ENCODE measurements around the gene H3-3A. TPM values are rescaled to one million over a fixed set of nuclear protein-coding genes. Genes with fewer than 3 reads are reported as not detected.
A peak's percentile ranks its signal among the peaks of the same experiment; 100 is the strongest.

The H3-3A gene
- total and polyA plus RNA-seq, 2 of the 8 experiments (the other 6 are each of a cell fraction or from before 2014, with no cell fraction given), result 1,157 to 1,223 TPM

DNA sequence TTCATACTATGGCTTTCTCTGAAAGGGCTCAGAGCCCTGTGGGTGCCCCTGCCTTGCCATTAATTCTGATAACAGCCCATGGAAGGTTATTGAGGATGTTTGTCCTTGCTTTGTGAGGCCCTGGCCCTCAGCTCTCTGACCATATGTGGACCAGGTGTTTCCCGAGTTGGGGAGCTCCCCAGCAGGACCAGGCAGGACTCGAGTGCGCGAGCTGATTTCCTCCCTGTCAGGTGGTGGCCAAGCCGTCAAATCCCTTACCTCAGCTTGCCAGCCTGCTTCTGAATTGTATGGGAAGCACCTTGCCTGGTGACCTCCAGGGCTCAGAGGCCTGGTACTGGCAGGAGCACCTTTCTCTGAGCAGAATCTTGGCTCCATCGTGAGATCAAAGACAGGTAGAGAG is 45.4 kb upstream of the H3-3A start:
- H3K79me1 ChIP-seq (ENCODE audit: low read depth, low read length), result no peaks in the 10 kb centered on the region
- H2AK5ac ChIP-seq (ENCODE audit: low read depth, low read length), result no peak overlapping the region
- peak overlapping the region; percentile 41; the same call in 1 of the 2 replicates for H4K8ac ChIP-seq (ENCODE audit: extremely low read depth, insufficient read depth, low read length)
- no peaks in the 10 kb centered on the region for H3K23me2 ChIP-seq (ENCODE audit: low read depth, low read length)
- H2BK20ac ChIP-seq (ENCODE audit: low read length), result no peak overlapping the region
- ChIA-PET CTCF (ENCODE audit: partially characterized antibody) (no interaction called here), POLR2A (ENCODE audit: partially characterized antibody) (interaction anchor here (1.2 to 1.6 kb wide), 2 partner anchors 45 to 48 kb away, joined by 3 to 6 read pairs; partner anchors contain the start of gene H3-3A)
- H3K4me3 ChIP-seq (ENCODE audit: extremely low read depth in 1 of 4, insufficient read depth in 2 of 4, low read depth in 3 of 4, low read length in 4 of 4), result no peak overlapping the region
- no peak for DNase-seq (ENCODE audit: low read depth in 1 of 2, low spot score in 2 of 2)
- no peak overlapping the region for H2BK120ac ChIP-seq (replicated peaks; ENCODE audit: low read depth, low read length)
- H2AFZ ChIP-seq (ENCODE audit: low read length), result 0 out of 2 replicates have a peak overlapping the region, but pooled peaks have one; percentile 47
- H2BK5ac ChIP-seq (ENCODE audit: low read depth, low read length), result no peak overlapping the region
- no peak overlapping the region for H3K18ac ChIP-seq (ENCODE audit: extremely low read depth, low read length)
- no peaks in the 10 kb centered on the region for H4K20me1 ChIP-seq (replicated peaks in 1 of 2; ENCODE audit: control insufficient read depth in 1 of 2, insufficient read depth in 2 of 2, low read length in 2 of 2)
- no peaks in the 10 kb centered on the region for H3K79me2 ChIP-seq (ENCODE audit: control insufficient read depth in 1 of 2, insufficient read depth in 2 of 2, low read length in 2 of 2)
- H4K91ac ChIP-seq (replicated peaks; ENCODE audit: insufficient read length, low read length), result no peak overlapping the region
- no peaks in the 10 kb centered on the region for H3K9me3 ChIP-seq (ENCODE audit: insufficient read depth in 2 of 2, low read depth in 1 of 2, low read length in 1 of 2)
- no peak overlapping the region for H3K27ac ChIP-seq (ENCODE audit: low read depth, low read length)
- H3K56ac ChIP-seq (replicated peaks; ENCODE audit: insufficient read length, low read depth, low read length), result no peak overlapping the region
- no peak for FAIRE-seq
- H3K27me3 ChIP-seq (replicated peaks in 1 of 4; ENCODE audit: control insufficient read depth in 3 of 4, extremely low read depth in 1 of 4, insufficient read depth in 3 of 4, low read length in 3 of 4), result no peaks in the 10 kb centered on the region
- H3K9ac ChIP-seq (replicated peaks in 1 of 4; ENCODE audit: extremely low read depth in 1 of 4, low read depth in 3 of 4, low read length in 3 of 4), result no peak overlapping the region
- H3K4me2 ChIP-seq (ENCODE audit: insufficient read depth in 1 of 2, low read depth in 2 of 2, low read length in 2 of 2), result no peak overlapping the region
- no peaks in the 10 kb centered on the region for H3K36me3 ChIP-seq (ENCODE audit: control insufficient read depth in 2 of 4, insufficient read depth in 4 of 4, low read length in 3 of 4)
- no peak overlapping the region for H3K23ac ChIP-seq (ENCODE audit: insufficient read length)
- WGBS, 2 experiments (ENCODE audit: extremely low coverage in 1 of 2, insufficient coverage in 1 of 2, insufficient read length in 1 of 2, insufficient replicate concordance in 2 of 2, low coverage in 1 of 2, low lambda C conversion rate in 2 of 2, missing lambda C conversion rate in 1 of 2), result 83% methylated on average over 6 of the region's 6 CpGs; no CpG with 5 or more reads in 1 of the 2 experiments
- no peak overlapping the region for H3K14ac ChIP-seq (ENCODE audit: insufficient read length)
- H4K5ac ChIP-seq (ENCODE audit: insufficient read length, low read depth, low read length), result no peak overlapping the region
- peak overlapping the region; percentile 11 for H3K4ac ChIP-seq (replicated peaks; ENCODE audit: insufficient read length, low read depth, low read length)
- H2BK15ac ChIP-seq (ENCODE audit: low read length), result no peak overlapping the region
- no peaks in the 10 kb centered on the region for H3K4me1 ChIP-seq (replicated peaks in 1 of 4; ENCODE audit: control insufficient read depth in 3 of 4, insufficient read depth in 4 of 4, low read length in 3 of 4)
- H2BK12ac ChIP-seq (ENCODE audit: low read depth, low read length), result no peak overlapping the region
- no peak for TF ChIP-seq SIRT6 (IDR thresholded peaks at IDR 0.05; ENCODE audit: low read length)
- TF ChIP-seq TAF7 (optimal IDR thresholded peaks at IDR 0.05; ENCODE audit: borderline replicate concordance, low read depth, low read length), result no peak
- TF ChIP-seq SP4 (IDR thresholded peaks at IDR 0.05; ENCODE audit: low read length), result no peak
- no peak for TF ChIP-seq NANOG (IDR thresholded peaks at IDR 0.05; ENCODE audit: insufficient read depth, low read depth, low read length, poor library complexity, severe bottlenecking)
- no peak for TF ChIP-seq SIN3A (conservative IDR thresholded peaks at IDR 0.05 in 1 of 2, IDR thresholded peaks at IDR 0.05 in 1 of 2; ENCODE audit: low read depth in 1 of 2, low read length in 2 of 2)
- no peak for TF ChIP-seq GABPA (IDR thresholded peaks at IDR 0.05; ENCODE audit: borderline replicate concordance, insufficient read depth, low read length)
- no peak for TF ChIP-seq CREB1 (IDR thresholded peaks at IDR 0.05)
- TF ChIP-seq CBX5 (IDR thresholded peaks at IDR 0.05; ENCODE audit: low read depth, low read length), result no peak
- no peak for TF ChIP-seq POU5F1 (IDR thresholded peaks at IDR 0.05; ENCODE audit: low read depth, low read length)
- no peak for TF ChIP-seq RNF2 (IDR thresholded peaks at IDR 0.05; ENCODE audit: borderline replicate concordance, low read depth, low read length, missing control alignments, poor library complexity, severe bottlenecking)
- TF ChIP-seq EGR1 (IDR thresholded peaks at IDR 0.05; ENCODE audit: borderline replicate concordance, low read depth, low read length), result no peak
- no peak for TF ChIP-seq HDAC6 (IDR thresholded peaks at IDR 0.05; ENCODE audit: low read depth, low read length)
- TF ChIP-seq BACH1 (IDR thresholded peaks at IDR 0.05; ENCODE audit: low read length), result no peak
- TF ChIP-seq TBP (IDR thresholded peaks at IDR 0.05; ENCODE audit: low read depth, low read length), result no peak
- no peak for TF ChIP-seq TCF12 (IDR thresholded peaks at IDR 0.05; ENCODE audit: low read depth, low read length)

Measured in H1 (cell line).